ENCODE results near the gene RD3L.

Gene RD3L

DNA sequence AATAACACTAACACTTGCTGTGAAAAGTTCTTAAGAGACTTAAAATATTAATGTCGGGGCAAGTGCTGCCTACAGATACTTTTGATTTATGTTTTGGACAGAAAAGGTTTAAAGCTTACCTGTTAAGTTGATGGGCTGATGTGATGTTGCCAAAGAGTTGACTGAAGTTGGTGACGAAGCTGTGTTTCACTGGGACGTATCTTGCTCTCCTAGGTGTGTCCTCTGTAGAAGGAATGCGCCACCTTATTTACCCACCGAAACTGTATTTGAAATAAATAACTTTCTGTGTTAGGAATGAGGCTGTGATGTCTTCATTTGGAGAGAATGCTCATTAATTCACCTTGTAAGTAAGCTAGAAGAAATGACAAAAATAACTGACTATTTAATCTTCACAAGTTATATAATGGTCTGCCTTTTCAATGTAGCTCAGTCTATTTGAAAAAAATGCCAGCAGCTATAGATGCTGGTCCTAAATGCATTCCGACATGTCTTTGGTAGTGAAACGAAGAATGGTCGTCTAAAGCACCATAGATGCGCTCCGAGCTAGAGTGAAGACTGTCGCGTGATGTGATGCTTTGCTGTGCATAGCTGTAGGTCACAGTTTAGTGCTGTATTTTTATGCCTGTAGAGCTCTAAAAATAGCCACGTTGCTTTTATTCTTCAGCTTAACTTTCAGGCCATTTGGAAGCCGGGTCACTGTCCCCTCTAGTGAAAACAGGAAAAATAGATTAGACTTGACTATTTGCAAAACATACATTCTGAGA, at the start of gene RD3L:
RD3L (minus strand) TSS at position 557 of the 764 bp plus-strand sequence. CDS start 834 bp downstream, outside the sequence.
- DNase-seq, result no peak

DNA sequence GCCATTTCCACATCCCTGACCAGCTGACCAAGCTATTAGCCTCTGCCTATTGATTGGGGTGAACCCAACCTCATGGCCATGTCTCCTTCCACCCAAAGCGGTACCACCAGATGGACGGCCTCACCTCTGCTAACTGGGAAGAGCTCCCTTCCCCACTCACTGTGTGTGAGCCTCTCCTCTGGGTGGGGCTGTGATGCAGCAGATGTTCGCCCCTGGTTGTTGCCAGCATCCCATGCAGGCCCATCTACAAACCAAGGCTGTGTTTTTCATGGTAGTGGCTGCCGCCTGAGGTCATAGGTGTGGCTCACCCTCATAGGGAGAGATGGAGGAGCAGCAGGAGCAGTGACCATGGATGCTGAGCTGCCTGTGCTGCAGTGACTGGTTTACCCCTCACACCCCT, 47.6 kb upstream of the RD3L start:
- no peak for DNase-seq

DNA sequence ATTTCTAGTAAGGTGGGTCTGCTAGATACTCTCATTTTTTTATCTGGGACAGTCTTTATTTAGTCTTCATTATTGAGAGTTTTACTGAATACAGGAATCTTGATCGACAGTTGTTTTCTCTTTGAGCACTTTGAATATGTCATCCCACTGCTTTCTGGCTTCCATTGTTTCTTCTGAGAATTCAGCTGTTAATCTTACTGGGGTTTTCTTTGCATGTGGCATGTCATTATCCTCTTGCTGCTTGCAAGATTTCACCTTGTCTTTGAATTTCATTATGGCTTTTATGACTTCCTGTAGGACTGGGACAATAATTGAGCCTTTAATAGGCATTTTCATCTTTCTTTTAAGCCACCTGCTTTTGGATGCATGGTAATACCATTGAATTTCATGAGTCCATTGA, 46.7 kb upstream of the RD3L start:
- DNase-seq, result no peak

DNA sequence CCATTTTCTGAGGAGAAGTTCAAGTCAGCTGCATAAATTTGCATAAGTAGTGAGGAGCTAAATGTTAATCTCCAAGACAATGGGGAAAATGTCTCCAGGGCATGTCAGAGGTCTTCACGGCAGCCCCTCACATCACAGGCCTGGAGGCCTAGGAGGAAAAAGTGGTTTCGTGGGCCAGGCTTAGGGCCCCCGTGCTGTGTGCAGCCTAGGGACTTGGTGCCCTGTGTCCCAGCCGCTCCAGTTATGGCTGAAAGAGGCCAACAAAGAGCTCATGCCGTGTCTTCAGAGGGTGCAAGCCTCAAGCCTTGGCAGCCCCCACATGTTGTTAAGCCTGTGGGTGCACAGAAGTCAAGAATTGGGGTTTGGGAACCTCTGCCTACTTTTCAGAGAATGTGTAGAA, 41.9 kb upstream of the RD3L start:
- DNase-seq, result no peak

DNA sequence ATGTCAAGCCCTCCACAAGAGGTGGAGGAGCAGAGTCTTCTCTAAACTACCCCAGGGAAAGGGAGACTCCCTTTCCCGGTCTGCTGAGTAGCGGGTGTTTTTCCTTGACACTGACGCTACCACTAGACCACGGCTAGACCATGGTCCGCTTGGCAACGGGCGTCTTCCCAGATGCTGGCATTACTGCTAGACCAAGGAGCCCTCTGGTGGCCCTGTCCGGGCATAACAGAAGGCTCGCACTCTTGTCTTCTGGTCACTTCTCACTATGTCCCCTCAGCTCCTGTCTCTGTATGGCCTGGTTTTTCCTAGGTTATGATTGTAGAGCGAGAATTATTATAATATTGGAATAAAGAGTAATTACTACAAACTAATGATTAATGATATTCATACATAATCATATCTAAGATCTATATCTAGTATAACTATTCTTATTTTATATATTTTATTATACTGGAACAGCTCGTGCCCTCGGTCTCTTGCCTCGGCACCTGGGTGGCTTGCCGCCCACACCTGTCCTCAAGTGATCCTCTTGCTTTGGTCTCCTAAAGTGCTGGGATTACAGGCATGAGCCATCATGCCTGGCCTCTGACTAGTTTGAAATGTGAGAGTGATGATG, 38.4 kb upstream of the RD3L start:
- peak; percentile 16 to 57 for DNase-seq

DNA sequence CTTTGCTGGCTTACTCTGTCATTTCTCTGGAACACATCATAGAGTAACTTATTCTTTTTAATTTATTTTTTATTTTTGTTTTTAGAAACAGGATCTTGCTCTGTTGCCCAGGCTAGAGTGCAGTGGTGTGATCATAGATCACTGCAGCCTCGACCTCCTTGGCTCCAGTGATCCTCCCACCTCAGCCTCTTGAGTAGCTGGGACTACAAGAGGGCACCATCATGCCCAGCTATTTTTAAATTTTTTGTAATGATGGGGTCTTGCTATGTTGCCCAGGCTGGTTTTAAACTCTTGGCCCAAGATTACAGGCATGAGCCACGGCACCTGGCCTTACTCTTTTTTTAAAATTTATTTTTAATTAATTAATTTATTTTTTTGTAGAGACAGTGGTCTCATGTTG, 32.2 kb upstream of the RD3L start:
- DNase-seq, result no peak

DNA sequence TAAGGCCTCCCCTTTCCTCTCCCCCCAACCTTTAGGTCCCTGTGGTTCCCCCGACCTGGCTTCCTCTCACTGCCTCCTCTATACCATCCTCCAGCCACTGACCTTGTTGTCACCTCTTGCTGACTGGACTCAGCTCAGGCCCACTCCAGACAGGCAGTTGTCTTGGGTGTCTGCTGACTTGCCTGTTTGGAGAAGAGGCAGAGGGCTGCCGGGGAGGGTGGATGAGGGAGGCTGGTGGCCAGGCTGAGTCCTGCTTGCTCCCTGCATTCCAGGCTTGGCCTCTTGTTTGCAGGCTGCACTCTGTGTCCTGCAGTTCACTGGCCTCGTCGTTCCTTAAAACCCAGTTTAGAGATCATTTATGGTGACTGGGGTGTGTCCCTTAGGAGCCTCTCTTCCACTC, 31.0 kb upstream of the RD3L start:
- DNase-seq, result no peak

DNA sequence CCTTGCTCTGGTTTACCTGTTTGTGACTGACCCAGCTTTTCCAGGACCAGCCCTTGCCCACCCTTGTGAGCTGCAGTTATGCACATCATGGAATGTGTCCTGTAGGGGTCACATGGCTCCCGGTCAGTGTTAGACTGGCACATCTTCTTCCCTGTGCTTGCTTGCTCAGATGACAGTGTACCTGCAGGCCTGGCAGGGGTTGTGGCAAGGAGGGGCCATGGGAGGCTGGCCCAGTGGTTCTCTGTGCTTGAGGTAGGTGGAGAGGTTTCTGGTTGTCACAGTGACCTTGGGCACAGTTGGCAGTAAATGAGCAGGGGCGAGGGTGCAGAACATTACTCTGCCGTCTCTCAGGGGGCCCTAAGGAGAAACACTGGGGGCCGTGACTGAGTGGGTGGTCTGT, 27.6 kb upstream of the RD3L start:
- no peak for DNase-seq

DNA sequence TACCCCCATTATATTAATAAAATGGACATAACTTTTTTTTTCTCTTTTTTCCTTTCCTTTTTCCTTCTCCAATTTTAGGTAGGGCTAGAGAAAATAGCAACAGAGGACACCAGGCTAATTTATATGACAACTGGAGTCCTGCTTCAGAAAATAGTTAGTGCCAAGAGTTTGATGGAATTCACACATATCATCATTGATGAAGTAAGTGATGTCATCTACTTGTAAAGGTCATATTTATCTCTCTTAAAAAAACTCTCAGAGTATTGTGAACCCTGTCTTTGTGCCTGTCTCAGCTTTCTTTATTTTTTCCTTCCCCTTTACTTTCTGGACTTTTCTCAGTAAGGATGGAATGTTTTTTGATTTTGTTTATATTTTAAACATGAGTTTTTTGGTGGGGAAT, 24.3 kb upstream of the RD3L start:
- DNase-seq, result no peak

DNA sequence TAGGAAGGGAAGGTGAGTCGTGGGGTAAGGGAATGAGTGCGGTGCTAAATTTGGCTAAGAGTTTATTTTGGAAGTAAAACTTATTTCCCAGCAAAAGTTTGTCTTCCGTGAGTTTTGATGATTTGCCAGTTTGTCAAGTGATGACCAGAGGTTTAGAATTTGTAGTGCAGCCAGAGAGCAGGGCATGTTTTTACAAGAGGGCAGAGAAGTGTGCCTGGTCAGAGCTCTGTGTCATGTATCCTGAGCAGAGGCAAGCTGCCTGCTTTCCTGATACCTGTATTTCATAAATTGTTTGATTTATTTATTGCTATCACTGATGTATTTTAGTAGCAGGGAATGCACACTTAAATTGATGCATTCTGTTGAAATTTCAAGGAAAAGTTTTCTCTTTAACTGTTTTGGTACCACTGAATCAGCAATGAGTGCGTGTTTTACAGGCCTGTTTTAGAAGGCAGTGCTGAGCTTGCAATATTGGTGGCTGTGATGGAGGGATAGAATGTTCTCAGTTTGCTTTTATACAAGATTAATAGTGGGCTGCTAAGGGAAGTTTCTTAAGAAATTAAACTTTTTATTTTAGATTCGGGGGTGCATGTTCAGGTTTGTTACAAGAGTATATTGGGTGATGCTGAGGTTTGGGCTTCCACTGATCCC, 19.7 kb upstream of the RD3L start:
- no peak for DNase-seq

DNA sequence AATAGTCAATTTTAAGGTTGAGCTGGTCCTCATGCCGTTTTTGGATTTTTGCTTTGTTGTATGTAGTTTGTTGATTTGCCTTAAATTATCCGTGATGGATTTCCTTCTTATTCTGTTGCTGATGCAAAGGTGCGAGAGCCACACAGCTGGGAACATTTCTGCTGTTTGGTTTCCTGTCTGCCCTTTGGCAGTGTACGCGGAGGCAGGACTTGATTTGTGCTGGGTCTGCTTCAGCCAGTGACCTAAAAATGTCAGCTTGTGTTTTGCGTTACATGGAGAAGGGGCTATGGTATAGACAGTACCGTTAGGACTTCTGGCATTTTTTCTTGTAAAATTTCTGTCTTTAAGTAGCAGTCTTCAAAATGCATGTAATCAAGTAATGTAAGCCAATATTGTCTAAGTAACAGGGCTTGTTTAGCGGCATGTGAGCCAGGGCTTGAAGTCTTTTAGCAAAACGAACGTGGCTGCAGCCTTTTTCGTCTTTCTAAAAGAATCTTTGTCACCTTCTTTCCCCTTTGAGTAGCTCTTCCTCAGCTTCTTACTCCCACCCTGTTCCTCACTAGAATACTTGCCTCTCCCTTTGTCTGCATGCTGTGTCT, 18.2 kb upstream of the RD3L start:
- DNase-seq, result no peak

DNA sequence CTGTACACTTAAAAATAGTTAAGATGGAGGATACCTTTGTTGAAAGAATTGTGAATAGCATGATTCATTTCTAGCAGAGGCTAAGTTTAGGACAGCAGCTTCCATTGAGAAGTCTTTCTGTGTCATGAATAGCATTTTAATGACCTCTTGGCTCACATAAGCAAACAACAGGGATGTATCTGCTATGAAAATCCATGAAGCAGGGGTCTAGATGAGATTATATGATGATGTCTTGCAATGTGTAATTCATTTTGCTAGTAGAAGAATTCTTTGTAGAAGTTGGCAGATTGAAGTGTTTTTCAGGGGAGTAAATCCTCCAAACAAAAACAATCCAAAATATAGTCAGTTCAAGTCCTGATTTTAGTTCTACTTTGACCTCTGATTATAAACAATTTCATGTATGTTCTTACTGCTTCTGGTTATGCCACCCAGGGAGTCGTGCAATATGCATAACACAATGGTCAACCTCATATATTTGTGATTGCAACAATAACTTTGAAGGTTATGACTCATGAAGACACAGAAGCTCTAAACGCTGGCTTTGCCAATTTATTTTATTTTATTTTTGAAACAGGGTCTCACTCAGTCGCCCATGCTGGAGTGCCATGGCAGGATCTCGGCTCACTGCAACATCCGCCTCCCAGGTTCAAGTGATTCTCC, 6.9 kb upstream of the RD3L start:
- DNase-seq, result no peak

DNA sequence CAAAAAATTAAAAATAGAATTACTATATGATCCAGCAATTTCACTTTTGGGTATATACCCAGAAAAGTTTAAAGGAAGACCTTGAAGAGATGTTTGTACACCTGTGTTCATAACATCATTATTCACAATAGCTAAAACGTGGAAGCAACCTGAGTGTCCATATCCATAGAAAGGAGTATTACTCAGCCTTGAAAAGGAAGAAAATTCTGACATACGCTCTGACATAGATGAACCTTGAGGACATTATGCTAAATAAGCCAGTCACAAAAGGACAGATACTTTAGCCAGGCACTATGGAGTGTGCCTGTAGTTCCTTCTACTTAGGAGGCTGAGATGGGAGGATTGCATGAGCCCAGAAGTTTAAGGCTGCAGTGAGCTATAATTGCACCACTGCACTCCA, 6.1 kb upstream of the RD3L start:
- DNase-seq, result no peak

DNA sequence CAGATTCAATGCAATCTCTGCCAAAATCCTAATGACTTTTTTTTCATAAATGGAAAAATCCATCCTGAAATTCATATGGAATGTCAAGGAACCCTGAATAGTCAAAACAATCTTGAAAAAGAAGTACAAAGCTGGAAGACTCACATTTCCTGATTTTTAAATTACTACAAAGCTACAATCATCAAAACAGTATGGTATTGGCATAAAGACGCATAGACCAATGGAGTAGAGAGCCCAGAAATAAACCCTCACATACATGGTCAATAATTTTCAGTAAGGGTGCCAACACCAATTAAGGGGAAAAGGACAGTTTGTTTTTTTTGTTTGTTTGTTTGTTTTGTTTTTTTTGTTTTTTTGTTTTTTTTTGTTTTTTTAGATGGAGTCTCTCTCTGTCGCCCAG, 4.6 kb upstream of the RD3L start:
- no peak for DNase-seq

DNA sequence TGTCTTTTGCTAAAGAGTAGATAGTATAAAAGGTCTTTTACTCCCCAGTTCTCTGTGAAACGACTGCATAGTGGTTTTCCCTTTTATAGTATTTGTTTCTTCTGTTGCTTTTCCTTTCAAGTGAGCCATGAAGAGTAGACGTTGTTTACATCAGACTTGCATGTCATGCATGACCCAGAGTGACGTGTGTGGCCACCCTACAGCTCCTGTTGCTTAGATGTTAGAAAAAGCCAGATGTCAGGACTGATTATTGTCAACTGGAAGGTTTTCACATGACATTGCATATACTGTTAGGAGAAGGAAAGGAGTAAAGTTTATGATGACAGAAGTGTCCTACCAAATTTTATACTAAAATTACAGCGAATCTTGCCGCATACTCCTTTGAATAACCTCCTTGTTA, 1.3 kb upstream of the RD3L start:
- DNase-seq, result no peak

DNA sequence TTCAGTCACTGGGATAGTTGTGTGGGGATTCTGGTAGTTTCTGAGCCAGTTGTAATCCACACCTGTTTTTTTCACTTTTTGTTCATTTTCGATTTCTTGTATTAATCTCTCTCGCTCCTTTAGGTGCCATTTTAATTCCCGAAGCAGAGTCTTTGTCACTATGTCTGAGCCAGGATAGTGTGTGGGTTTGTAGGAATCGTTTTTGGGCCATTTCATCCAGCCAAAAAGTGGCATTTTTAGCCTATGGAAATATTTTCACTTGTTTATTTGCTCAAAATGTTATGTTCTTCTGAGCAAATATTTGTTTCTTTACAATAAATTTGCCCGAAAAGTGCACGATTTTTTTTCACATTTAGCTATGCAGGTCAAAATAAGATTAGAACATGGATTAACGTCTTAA, 867 bp downstream of the RD3L start:
- no peak for DNase-seq

DNA sequence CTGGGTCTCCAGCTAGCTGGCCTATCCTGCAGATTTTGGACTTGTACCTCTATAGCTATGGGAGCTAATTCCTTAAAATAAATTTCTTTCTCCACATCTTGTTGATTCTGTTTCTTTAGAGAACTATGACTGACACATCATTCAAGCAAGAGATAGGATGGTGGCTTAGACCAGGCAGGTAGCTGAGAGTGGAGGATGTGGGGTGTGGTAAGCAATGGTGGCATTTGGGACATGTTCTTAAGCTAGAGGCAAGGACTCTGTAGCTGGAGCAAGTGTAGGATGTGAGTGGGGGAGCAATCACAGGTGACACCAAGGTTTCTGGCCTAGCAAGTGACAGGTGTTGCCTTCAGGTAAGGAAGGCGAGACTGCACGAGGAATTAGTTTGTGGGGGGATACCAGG, 7.2 kb downstream of the RD3L start:
- no peak for DNase-seq

DNA sequence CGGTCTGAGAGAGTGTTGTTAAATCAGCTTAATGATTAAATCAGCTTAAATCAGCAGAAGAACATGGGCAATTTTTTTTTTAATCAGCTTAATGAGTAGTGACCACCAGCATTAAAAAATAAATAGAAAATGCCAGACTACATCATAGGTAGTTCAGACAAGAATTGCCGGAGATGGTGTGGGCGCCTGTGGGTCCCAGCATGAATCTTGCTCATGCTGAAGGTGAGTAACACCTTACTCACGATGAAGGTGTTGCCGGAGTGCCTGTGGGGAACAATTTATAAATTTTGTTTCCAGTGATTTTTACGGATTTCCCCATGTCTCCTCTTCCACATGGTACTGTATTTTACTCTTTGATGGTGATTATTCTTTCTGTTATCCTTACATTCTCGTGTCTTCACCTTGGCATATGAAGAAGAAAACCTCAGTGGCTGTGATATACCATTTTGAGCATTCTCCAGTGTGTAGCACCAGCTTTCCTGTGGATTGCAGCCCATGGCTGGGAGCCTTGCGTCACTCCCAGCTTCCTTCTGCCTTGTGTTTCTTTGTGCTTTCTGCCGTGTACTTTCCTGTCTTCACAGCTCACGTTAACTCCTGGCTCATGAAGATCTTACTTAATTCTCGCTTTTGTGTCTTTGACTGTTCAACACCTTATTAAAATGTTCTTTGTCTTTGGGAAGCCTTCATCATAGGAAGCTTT, 9.4 kb downstream of the RD3L start:
- no peak for DNase-seq

DNA sequence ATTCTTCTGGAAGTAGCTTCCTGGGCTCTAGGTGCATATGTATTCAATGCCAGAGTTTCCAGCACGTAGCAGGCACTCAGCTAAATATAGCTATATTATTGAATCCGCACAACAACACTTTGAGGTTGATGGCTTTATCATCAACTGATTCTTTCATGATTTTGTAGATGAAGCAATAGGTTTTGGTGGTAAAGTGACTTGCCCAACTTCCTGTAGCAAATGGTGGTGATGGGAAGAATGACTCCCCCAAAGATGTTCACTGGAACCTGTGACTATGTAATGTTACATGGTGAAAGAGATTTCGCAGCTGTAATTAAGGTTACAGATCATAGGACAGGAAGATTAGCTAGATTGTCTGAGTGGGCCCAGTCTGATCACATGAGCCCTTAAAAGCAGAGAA, 10.9 kb downstream of the RD3L start:
- DNase-seq, result no peak

DNA sequence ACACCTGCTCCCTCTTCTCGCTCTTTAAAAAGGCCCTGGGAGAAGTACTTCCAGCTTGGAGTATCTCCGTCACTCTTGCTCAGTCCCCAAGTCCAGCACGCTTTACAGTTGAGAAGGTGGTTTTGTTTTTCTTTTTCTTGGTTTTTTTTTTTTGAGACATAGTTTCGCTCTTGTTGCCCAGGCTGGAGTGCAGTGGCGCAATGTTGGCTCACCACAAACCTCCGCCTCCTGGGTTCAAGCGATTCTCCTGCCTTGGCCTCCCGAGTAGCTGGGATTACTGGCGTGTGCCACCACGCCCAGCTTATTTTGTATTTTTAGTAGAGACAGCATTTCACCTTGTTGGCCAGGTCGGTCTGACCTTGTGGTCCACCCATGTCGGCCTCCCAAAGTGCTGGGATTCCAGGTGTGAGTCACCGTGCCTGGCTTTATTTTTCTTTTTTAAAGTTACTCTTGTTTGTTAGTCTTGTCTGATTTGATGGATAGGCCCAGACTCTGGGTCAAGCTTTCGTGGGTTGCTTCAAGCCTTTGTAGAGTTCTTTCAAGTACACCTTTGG, 12.2 kb downstream of the RD3L start:
- DNase-seq, result no peak

DNA sequence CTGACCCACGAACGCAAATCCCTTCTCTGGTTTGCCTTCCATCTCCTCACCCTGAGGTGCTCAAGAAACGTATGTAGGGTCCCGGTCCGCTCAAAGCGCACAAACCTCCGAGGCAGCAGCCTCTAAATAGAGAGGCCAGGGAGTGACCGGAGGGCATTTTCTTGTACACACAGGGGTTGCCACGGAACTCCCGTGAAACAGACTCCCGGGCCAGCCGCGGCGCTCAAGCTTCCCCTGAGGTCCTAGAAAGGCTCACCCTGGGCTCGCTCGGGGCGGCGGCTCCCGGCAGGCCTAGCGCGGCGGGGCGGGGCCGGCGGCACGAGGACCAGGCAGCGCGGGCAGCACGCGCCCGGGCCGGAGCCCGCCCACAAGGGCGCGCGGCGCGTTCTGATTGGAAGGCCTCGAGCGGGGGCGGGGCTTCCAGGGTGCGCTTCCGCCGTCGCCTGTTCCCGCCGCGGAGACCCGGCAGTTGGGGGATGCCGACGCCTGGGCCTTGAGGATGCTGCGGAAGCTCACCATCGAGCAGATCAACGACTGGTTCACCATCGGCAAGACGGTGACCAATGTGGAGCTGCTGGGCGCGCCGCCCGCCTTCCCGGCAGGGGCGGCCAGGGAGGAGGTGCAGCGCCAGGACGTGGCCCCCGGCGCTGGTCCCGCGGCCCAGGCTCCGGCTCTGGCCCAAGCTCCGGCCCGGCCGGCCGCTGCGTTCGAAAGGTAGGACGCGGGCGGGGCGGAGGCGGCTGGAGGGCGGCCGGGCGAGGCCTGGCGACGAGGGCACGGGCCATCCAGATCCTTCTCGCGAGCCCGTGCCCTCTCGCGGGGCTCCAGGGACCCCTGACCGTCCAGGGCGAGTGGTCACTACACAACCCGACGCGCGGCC, 14.1 kb downstream of the RD3L start, which contains the start of gene TDRD9:
TDRD9 (plus strand) TSS at position 446 of the 880 bp plus-strand sequence; CDS start at position 500, 54 bp downstream.
- no peak for DNase-seq
